HG02623 (cell line): ENCODE measurements around the gene C19orf12.

Source experiments
- ATAC-seq: cut with Tn5 transposase; IDR thresholded peaks from one replicate; pipeline ENCODE4 v1.9.1; 2021; ENCODE audit warnings: moderate library complexity; ENCODE audit not compliant: unreplicated experiment

The C19orf12 gene

GRCh38 chr19:29664753-29665214 lies 50.3 kb downstream of the C19orf12 start:
- no peak for ATAC-seq

- ATAC-seq, result no peak
These were observed 51.0 kb downstream of the C19orf12 start for GRCh38 chr19:29663861-29664752.

DNA sequence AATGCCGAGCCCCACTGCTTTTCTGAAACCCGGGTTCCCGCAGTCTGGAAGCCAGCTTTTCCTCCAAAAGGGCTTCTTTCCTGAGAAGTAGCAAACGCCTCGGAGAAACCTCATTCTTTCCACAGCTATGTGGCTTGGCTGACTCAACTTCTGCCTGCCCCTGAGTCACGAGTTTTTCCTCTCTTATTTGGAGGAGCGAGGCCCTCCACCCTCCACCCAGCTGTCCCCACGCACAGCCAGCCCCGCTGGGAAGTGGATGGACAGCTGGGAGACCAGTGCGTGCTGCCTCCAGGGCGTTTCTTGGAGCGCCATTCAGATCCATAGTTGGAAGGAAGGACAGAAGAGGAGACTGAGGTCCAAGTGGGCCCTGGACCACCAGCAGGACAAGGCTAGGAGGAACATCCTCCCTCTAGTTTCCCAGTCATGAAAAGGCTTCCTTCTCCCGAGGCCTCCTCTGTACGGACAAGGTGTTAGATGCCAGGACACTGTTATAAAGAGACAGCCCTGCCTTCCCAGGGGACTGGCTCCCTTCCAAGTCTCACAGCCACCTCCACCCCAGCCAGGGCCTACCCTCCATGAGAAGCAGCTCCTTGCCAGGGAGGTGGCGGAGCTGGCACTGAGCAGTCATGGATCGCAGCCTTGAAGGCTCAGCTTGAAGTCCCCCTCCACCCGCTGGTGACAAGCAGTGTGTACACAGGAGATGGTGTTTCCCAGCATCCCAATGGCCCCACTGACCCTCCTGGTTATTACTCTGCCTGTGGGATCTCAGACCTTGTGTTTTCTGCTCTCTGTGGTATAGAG lies 52.3 kb downstream of the C19orf12 start:
- no peak for ATAC-seq

DNA sequence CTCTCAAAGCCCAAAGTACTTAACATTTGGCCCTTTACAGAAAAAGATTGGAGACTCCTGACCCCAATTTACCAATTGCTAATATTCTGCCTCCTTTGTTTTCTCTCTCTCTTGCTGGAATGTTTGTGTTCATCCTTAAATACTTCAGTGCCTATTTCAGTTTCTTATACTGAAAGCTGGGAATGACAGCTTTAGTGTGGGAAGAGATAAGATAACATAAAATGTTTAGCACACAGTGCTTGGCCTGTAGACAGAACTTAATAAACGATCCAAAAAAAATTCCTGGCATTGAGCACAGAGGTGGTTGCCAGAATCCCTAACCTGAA lies 52.8 kb downstream of the C19orf12 start:
- no peak for ATAC-seq

- no peak for ATAC-seq
These were observed 54.2 kb downstream of the C19orf12 start for GRCh38 chr19:29660835-29661234.

DNA sequence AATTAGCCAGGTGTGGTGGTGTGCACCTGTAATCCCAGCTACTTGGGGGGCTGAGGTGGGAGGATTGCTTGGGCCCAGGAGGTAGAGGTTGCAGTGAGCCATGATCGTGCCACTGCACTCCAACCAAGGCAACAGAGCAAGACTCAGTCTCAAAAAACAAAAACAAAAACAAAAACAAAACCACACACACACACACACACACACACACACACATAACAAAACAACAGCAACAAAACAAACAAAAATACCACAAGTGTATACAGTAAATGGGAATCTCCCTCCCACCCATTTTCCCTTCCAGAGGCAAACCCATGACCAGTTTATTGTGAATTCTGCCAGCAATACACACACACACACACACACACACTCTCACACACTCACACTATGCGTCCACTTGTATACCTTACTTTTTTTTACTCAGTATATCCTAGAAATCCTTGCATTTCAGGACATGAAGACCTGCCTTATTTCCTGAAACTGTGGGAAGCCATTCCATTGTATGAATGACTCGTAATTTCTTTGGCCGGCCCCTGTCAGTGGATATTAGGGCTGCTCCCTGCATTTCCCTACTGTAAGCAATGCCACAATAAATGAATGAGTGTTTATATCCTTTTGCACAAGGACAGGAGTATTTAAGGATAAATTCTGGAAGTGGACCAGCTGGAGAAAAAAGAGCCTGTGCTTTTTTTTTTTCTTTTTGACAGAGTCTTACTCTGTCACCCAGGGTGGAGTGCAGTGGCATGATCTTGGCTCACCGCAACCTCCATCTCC lies 56.7 kb downstream of the C19orf12 start:
- ATAC-seq, result no peak

DNA sequence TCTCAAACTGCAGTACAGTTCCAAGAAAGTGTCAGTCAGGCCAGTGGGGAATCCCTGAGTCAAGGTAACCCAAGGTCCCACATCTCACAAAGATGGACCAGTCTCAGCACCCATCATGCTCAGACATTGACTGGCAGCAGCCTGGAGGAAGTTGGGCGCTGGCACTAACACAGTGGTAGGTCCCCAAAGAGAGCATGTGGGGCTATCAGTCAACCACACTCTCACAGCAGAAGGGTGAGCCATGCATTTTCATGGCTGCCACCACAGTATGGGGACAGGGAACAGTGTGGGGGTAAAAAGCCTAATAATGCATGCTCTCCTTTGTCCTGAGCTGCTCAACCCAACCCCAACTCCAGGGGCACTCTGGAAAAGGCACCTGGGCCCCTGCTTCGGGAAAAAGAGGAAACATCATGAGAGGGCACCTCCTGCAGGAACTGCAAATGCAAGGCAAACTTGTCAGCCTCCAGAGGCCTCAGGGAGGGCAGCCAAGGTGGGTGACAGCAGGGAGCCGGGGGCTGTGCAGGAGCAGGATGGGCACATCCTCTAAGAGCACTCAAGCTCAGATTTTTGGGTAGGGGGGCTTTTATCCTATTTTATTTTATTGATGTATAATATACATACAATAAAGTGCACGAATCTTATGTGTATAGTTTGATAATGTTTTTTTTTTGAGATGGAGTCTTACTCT lies 59.3 kb downstream of the C19orf12 start:
- ATAC-seq, result no peak

- no peak for ATAC-seq
These were observed 61.7 kb downstream of the C19orf12 start for GRCh38 chr19:29653398-29653797.

DNA sequence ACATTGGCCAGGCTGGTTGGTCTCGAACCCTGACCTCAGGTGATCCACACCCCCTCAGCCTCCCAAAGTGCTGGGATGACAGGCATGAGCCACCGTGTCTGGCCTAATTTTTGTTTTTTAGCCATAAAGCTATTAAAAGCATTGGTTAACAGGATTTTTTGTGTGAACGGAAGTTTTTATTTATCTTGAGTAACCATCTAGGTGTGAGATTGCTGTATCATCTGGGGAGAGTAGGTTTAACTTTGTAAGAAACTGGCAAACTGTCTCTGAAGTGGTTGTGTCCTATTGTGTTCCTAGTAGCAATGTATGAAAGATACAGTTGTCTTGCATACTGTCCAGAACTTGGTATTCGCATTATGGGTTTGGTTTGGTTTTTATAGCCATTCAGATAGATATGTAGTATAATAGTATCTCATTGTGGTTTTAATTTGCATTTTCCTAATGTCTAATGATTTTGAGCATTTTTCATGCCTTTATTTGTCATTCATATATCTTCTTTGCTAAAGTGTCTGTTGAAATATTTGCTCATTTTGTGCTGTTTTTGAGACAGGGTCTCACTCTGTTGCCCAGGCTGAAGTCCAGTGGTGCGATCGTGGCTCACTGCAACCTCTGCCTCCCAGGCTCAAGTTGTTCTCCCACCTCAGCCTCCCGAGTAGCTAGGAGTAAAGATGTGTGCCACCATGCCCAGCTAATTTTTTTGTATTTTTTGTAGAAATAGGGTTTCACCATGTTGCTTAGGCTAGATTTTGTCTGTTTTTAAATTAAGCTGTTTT lies 63.3 kb downstream of the C19orf12 start:
- ATAC-seq, result no peak

GRCh38 chr19:29650772-29651387 lies 64.2 kb downstream of the C19orf12 start:
- ATAC-seq, result no peak
